WERI-Rb-1 (cell line): Measurements from ENCODE around the gene PDZD7.

Experiments used
- DNase-seq: peaks from one replicate; pipeline ENCODE4 v3.0.0-alpha.2; 2020
- H3K27ac ChIP-seq: fragments of 250-450 bp; sonication (Bioruptor Pico); 2 replicates; pipeline ENCODE4 v1.5.1; 2020; ENCODE audit warnings: mild to moderate bottlenecking, moderate library complexity
- H3K27me3 ChIP-seq: fragments of 250-450 bp; sonication (Bioruptor Pico); 2 replicates; pipeline ENCODE4 v1.5.1; 2021; ENCODE audit warnings: mild to moderate bottlenecking, low read depth, moderate library complexity; ENCODE audit not compliant: insufficient read depth, severe bottlenecking
- H3K36me3 ChIP-seq: fragments of 250-450 bp; sonication (Bioruptor Pico); 2 replicates; pipeline ENCODE4 v1.5.1; 2020; ENCODE audit warnings: mild to moderate bottlenecking, moderate library complexity
- H3K4me3 ChIP-seq: 2 replicates; pipeline ENCODE4 v1.5.1; 2011; ENCODE audit warnings: low read depth, mild to moderate bottlenecking, control low read depth, low read length
- H3K9me3 ChIP-seq: fragments of 250-450 bp; sonication (Bioruptor Pico); 2 replicates; pipeline ENCODE4 v1.5.1; 2021; ENCODE audit warnings: mild to moderate bottlenecking, moderate library complexity; ENCODE audit not compliant: severe bottlenecking
- CTCF ChIP-seq: IDR thresholded peaks from 2 replicates; pipeline ENCODE4 v1.5.1; 2011; ENCODE audit warnings: low read depth, mild to moderate bottlenecking, control low read depth, inconsistent platforms, low read length

Gene PDZD7

DNA sequence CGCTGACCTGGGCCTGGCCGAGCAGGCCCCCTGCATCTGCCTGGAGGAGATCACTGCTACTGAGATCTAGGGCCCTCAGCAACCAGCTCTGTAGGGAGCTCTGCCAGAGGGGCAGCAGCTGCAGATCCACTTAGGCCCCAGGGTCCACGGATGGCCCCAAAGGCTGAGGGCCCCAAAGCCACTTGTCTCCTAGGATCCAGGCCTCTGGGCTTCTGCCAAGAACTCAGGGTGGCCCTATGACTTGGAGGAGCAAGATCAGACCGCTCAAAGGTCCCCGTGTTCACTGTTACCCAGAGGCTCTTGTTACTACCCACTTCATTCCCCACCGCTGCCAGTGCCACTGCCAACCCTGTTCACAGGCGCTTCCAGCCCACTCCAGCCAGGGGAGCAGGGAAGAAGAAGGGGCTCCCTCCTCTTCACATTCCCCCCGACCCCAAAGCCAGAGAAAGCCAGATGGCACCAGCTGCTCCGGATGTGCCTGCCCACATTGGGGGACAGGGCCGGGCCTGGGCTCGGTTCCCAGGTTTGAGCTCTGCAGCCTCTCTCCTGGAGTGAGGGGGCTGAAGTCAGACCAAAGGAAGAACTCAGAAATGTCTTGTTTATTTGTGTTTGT is 23.7 kb downstream of the PDZD7 start:
- Histone ChIP-seq H3K36me3 (peaks cover 54% of the 10 kb centered on the region), H3K9me3 (no peaks in the 10 kb centered on the region), H3K4me3 (no peak overlapping the region), H3K27me3 (no peaks in the 10 kb centered on the region), H3K27ac (peak overlapping the region; percentile 4; the same call in 1 of the 2 replicates)
- no peak for TF ChIP-seq CTCF
- no peak for DNase-seq

GRCh38 chr10:101006593-101007098 is 24.3 kb downstream of the PDZD7 start:
- TF ChIP-seq CTCF = no peak

DNA sequence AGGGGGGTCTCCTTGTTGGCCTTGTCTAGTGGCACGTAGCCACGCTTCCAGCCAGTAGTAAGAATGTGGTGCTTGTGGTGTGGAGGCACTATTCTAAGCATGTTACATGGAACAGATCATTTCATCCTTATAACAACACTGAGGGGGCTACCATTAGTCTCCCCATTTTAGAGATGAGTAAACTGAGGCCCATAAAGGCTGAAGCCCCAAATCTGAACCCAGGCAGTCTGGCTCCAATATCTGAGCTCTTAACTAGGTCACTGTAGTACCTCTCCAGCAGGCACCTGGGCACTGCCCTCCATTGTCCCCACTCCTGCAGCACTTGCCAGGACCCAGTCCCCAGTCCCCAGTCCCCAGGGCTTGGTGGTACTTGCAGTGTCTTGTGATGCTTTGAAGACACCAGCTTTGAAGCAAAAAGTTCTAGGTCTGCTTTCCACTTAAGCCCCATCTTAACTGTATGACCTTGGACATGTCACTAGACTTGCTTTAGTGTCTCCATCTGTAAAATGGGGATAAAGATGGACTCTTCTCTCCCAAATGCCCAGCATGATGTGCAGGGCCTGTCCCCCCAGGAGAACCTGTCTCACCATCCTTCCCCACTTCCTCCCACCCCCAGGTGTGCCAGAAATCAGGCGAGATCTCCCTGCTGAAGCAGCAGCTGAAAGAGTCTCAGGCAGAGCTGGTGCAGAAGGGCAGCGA is 24.9 kb downstream of the PDZD7 start:
- no peak overlapping the region for H3K4me3 ChIP-seq
- no peak for DNase-seq
- H3K36me3 ChIP-seq = peaks cover 54% of the 10 kb centered on the region
- H3K9me3 ChIP-seq = no peaks in the 10 kb centered on the region
- no peaks in the 10 kb centered on the region for H3K27me3 ChIP-seq
- H3K27ac ChIP-seq = no peak overlapping the region
- no peak for TF ChIP-seq CTCF

More at GRCh38 chr10:101006593-101007098, 24.3 kb downstream of the PDZD7 start:
- Histone ChIP-seq H3K9me3 (no peaks in the 10 kb centered on the region), H3K27ac (no peak overlapping the region; the same call in 1 of the 2 replicates), H3K27me3 (no peaks in the 10 kb centered on the region), H3K4me3 (no peak overlapping the region), H3K36me3 (peaks cover 54% of the 10 kb centered on the region)
- DNase-seq = no peak

- no peak for TF ChIP-seq CTCF
- Histone ChIP-seq H3K4me3 (no peak overlapping the region), H3K27me3 (no peaks in the 10 kb centered on the region), H3K36me3 (peaks cover 54% of the 10 kb centered on the region), H3K27ac (no peak overlapping the region), H3K9me3 (no peaks in the 10 kb centered on the region)
- no peak for DNase-seq
Observed at GRCh38 chr10:101005361-101005760, 25.6 kb downstream of the PDZD7 start.

GRCh38 chr10:101003639-101004206 is 27.2 kb downstream of the PDZD7 start:
- peaks cover 54% of the 10 kb centered on the region for H3K36me3 ChIP-seq
- H3K9me3 ChIP-seq = no peaks in the 10 kb centered on the region
- TF ChIP-seq CTCF = no peak
- no peak overlapping the region for H3K4me3 ChIP-seq
- H3K27me3 ChIP-seq = no peaks in the 10 kb centered on the region
- H3K27ac ChIP-seq = no peak overlapping the region
- DNase-seq = no peak
